Gastroesophageal sphincter (tissue), 3 donors: Measurements from ENCODE around the gene ZHX3.

Experiments used
- EP300 ChIP-seq: sonication (generic); formaldehyde crosslinking; IDR thresholded peaks from one replicate; pipeline ENCODE4 v1.6.1; 2017; ENCODE audit warnings: antibody characterized with exemption, mild to moderate bottlenecking
- POLR2A ChIP-seq, 2 donors: fragments of 450-650 bp; IDR thresholded peaks; one replicate each; pipeline ENCODE4 v1.6.1; 2017; ENCODE audit warnings: antibody characterized with exemption in 2 of 2, mild to moderate bottlenecking in 2 of 2, moderate library complexity in 1 of 2
- POLR2AphosphoS5 ChIP-seq: sonication (generic); formaldehyde crosslinking; IDR thresholded peaks from one replicate; pipeline ENCODE4 v1.6.1; 2017; ENCODE audit warnings: antibody characterized with exemption
- TF ChIP-seq, protein P1 (sequence below), 4 experiments: fragments of 200-600 bp in 2 of 4; fragments of 450-650 bp in 2 of 4; sonication (generic) in 1 of 4; IDR thresholded peaks; one replicate each; pipeline ENCODE4 v1.5.1; 2017 to 2019; ENCODE audit warnings: antibody characterized with exemption in 4 of 4, mild to moderate bottlenecking in 2 of 4, moderate library complexity in 2 of 4

DNA sequence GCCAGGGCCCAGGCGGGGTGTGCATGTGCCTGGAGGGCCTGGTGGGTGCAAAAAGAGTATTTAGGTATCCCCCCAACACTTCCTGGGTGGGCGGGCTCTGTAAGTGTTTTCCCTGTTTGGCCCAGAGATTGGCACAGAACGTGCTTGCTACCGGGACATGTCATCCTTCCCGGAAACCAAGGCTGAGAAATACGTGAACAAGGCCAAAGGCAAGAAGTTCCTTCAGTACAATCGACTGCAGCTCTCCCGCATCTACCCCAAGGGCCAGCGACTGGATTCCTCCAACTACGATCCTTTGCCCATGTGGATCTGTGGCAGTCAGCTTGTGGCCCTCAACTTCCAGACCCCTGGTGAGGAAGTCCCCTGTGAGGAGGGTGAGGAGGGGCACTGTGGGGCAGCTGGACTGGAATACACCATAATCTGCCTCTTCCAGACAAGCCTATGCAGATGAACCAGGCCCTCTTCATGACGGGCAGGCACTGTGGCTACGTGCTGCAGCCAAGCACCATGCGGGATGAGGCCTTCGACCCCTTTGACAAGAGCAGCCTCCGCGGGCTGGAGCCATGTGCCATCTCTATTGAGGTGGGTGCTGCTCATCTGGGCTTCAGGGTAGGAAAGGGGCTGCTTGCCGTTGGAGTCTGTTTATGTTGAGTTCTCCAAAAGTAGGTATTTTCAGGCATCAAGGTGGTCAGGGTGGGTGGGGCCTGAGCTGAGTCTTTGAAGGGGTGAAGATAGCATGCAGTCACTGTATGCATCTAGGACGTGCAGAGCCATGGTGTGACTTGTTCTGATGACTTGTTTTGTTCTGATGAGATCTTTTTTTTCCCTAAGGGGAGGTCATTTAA, 145.0 kb downstream of the ZHX3 start:
- TF ChIP-seq POLR2AphosphoS5 (peak; percentile 72), EP300 (no peak), POLR2A (IDR thresholded peaks at IDR 0.05) (no peak)
- TF ChIP-seq, protein P1, sequence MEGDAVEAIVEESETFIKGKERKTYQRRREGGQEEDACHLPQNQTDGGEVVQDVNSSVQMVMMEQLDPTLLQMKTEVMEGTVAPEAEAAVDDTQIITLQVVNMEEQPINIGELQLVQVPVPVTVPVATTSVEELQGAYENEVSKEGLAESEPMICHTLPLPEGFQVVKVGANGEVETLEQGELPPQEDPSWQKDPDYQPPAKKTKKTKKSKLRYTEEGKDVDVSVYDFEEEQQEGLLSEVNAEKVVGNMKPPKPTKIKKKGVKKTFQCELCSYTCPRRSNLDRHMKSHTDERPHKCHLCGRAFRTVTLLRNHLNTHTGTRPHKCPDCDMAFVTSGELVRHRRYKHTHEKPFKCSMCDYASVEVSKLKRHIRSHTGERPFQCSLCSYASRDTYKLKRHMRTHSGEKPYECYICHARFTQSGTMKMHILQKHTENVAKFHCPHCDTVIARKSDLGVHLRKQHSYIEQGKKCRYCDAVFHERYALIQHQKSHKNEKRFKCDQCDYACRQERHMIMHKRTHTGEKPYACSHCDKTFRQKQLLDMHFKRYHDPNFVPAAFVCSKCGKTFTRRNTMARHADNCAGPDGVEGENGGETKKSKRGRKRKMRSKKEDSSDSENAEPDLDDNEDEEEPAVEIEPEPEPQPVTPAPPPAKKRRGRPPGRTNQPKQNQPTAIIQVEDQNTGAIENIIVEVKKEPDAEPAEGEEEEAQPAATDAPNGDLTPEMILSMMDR (IDR thresholded peaks at IDR 0.05): no peak
